Right lobe of liver (tissue), 4 donors: Measurements from ENCODE around the gene CFL1.

Source experiments
- POLR2A ChIP-seq: fragments of 450-650 bp; IDR thresholded peaks from one replicate; pipeline ENCODE4 v1.6.1; 2017; ENCODE audit warnings: antibody characterized with exemption, mild to moderate bottlenecking
- TF ChIP-seq, protein P1 (sequence below), 4 donors: fragments of 200-600 bp in 3 of 4; fragments of 450-650 bp in 1 of 4; IDR thresholded peaks; one replicate each; pipeline versions ENCODE4 v1.5.1 to v1.8.0; 2016 to 2022; ENCODE audit warnings: antibody characterized with exemption in 4 of 4, mild to moderate bottlenecking in 2 of 4
- donor health status: DM: no; HTN: no; CAD: no.
- donor health status: DM: no; HTN: no; CAD: no.
- donor health status: DM: no; HTN: yes; CAD: no.

DNA sequence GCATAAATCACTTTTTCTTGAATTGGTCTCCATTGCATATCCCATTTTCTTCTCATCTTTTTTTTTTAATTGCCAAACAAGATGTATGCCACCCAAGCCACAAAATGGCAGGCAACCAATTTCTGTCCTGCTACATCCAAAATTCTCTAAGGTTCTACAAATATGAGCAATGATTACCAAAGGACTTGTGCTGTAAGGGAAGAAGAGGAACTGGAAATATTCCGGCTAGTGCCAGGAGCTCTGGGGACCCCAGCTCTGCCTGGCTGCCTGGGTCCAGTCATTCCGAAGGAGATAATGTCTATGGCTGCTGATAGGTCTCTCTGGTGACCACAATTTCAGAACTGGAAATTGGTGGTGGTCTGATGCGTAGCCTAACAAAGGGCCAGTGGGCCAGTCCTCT lies 41.3 kb downstream of the CFL1 start:
- TF ChIP-seq, protein P1, sequence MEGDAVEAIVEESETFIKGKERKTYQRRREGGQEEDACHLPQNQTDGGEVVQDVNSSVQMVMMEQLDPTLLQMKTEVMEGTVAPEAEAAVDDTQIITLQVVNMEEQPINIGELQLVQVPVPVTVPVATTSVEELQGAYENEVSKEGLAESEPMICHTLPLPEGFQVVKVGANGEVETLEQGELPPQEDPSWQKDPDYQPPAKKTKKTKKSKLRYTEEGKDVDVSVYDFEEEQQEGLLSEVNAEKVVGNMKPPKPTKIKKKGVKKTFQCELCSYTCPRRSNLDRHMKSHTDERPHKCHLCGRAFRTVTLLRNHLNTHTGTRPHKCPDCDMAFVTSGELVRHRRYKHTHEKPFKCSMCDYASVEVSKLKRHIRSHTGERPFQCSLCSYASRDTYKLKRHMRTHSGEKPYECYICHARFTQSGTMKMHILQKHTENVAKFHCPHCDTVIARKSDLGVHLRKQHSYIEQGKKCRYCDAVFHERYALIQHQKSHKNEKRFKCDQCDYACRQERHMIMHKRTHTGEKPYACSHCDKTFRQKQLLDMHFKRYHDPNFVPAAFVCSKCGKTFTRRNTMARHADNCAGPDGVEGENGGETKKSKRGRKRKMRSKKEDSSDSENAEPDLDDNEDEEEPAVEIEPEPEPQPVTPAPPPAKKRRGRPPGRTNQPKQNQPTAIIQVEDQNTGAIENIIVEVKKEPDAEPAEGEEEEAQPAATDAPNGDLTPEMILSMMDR (IDR thresholded peaks at IDR 0.05), result no peak
- TF ChIP-seq POLR2A, result no peak
